T follicular helper cell (primary cell): Measurements from ENCODE around the gene TEX54.
"Not testable (repeated sequence)": the region's sequence is repeated elsewhere in the genome, so short reads cannot be mapped to it uniquely, and the experiment has no call there.

Source experiments
- DNase-seq: peaks from one replicate; pipeline ENCODE4 v3.0.0-alpha.2; 2020; ENCODE audit warnings: low read depth

The TEX54 gene

DNA sequence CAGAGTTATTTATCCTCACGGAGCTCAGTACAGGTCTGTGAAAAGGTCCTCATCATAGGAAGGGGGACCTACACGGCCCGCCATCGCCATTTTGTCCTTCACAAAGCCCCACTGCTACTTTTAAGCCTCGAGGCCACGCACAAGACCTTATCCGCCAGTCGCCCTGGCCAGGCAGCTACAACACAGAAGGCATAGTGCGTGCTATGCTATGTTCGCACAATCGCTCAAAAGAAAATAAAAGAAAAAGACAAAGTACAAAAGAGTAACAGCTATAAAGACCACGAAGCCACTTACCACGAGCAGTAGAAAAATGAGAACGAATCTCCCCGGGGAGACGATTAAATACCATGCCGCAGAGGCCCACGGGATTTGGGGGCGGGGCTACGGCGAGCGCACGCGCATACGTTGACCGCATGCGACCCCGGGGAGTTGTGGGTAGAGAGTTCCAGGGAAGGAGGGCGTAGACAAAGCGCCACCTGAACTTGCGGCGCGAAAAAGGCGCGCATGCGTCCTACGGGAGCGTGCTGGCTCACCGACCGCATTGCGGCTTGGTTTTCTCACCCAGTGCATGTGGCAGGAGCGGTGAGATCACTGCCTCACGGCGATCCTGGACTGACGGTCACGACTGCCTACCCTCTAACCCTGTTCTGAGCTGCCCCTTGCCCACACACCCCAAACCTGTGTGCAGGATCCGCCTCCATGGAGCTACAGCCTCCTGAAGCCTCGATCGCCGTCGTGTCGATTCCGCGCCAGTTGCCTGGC lies 23.1 kb upstream of the TEX54 start:
- DNase-seq: peak; percentile 94

DNA sequence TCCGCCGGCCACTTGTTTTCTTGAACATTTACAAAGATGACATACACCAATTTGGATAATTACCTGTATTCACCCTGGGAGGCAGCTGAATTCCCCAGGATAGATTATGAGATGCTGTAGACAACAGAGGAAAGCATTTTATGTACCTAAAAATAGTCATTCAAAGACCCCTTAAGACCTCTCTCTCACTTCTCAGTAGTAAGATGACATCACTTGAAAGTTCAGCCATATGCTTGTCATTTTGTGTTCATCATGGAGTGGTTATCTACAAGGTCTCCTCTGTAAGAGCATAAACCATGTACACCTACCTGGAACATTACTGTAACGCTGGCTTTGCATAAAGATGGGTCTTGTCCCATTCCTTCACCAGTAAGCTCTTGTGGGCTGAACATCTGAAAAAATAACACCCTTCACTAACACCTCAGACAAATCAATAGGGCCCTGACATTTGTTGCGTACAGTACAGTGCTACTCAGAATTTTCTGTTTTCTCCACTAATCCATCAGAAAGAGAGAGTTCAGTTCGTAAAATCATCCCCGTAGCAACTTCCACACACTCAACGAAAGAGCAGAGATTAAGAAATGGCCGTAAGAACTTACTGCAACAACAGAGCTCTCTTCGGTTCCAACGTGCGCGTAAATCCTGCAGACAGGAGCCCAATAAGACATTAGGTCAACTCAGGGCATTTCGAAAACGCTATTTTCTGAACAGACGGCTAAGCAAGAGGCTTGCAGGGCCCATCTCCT lies 22.4 kb upstream of the TEX54 start:
- DNase-seq: no peak

DNA sequence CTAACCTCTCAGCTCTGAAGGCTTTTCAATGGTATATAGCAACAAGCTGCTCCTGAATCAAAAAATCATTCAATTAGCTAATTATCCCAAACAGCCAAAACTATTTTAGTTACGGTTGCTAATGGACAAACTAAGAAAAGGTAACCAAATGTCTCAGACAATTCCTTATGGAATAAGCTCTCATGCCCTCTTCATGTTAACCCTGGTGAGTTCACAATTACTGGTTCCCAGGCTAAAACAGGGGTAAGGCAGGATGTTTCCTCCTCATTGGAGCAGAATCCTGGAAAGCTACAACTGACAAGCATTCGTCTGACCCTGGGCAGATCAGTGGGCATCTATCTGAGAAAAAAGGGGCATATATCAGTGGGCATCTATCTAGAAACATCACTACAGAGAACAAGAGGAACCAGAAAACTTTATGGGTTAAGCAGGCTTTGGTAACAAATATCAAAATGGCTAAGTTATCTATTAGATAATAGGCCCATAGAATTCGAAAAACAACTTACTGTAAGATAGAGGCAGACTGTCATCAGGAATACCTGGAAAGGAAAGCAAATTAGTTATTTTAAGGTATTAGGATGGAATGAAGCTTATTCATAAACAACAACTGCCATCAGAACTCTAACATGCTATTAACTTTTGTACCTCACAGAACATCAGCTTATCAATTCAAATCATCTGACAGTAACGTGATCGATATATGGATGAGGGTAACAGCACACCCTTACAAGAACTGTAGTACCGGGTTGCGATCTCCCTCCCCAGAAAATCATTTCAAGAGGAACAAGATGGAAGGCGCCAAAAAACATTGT lies 21.6 kb upstream of the TEX54 start:
- no peak for DNase-seq

DNA sequence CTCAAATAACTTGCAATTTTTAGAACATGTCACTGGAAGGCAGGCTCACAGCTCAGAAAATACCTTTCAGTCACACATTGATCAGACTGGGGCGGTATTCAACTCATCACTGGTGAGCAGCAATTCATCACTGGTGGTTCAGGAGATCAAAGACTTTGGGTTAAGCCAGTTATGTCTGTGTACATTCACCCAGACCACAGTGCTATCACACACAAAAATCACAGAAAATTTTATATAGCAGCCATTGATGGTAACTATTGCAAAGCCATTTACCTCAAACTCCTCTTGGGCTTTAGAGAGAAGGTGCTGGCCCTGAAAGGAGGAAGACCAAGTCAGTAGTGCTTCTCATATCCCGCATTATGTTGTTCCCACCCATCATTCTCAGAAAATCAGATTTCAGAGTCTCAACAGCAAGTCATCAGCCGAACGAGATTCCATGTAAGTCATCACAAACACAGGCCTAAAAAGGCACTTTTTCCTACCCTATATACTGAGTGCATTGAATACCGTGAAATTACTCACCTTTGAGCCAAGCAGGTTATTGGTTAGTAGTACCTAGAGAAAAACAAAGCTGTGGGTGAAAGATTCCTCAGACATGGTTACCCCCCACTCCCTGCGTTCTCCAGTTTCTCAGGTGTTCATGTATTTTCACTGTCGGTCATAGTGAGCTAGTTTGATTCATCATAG lies 20.8 kb upstream of the TEX54 start:
- no peak for DNase-seq

DNA sequence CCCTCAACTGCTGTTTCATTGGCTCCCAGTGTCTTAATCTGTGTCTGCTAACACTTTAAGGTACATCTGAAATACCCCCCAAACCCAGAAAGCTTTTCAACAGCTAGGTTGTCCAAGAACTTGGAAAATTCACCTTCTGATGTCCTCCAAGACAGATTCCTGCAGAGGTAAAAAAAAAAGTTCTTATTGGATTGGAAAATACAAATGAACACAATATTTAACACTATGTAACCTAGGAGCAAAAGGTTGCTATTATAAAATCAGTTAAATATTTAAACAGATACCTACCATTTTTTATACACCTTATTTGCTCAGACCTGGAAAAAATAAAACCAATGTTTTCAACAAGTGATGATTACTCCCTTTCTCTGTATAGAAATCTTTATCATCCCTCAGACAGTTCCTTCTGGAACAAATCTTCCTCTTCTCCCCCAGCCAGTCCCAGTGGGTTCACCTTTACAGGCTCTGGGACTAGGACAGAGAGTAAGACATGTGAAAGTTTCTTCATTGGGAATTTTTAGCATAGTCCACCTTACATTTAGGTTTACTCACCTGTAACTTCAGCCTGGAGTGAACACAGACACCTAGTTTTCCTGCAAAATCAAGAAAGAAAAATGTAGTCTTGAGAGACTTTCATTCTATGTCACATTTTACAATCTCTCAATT lies 20.0 kb upstream of the TEX54 start:
- no peak for DNase-seq

DNA sequence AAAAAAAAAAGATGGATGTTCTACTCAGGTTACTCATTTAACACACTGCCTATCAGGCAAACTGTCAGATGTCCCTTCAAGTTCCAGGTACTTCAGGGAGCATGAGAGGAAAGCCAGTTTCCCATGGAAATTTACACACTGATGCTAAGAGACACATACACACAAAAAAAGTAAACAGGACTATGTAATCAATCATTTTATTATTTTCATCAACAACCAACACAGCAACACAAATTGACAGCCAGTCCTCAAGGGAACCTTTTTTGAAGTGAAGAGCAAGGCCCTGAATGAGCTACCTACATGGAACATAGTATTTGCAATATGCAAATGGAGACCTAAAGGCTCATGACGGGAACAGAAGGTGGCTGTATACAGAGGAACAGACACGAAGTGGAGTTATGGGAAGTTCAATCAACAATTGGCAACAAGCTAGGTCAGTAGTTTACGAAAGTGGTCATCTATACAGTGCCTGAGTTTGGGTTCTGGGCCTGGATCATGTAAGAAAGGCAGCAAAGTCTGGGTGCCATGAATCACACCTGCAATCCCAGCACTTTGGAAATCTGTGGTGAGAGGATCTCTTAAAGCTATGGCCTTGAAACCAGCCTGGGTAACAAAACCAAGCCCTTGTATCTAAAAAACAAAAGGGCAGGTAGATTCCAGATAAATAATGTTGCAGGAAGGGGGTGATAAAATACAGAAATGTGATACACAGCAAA lies 19.3 kb upstream of the TEX54 start:
- no peak for DNase-seq

DNA sequence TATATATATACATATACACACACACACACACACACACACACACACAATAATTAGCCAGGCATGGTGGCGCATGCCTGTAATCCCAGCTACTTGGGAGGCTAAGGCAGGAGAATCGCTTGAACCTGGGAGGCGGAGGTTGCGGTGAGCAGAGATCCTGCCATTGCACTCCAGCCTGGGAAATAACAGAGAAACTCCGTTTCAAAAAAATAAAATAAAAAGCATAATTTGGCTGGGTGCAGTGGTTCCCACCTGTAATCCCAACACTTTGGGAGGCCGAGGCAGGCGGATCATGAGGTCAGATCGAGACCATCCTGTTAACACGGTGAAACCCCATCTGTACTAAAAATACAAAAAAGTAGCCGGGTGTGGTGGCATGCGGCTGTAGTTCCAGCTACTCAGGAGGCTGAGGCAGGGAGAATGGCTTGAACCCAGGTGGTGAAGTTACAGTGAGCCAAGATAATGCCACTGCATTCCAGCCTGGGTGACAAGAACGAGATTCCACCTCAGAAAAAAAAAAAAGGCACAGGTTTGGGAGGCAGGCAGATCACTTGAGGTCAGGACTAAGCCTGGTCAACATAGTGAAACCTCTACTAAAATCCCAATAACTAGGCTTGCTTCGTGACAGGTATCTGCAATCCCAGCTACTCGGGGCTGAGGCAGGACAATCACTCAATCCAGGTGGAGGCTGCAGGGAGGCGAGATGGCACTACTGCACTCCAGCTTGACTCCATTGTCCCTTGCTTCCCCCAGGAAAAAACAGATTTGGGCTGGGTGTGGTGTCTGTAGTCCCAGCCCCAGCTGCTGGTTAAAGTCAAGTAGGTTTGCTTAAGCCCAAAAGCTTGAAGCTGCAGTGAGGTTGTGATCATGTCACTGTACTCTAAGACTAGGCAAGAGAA lies 18.5 kb upstream of the TEX54 start:
- no peak for DNase-seq

DNA sequence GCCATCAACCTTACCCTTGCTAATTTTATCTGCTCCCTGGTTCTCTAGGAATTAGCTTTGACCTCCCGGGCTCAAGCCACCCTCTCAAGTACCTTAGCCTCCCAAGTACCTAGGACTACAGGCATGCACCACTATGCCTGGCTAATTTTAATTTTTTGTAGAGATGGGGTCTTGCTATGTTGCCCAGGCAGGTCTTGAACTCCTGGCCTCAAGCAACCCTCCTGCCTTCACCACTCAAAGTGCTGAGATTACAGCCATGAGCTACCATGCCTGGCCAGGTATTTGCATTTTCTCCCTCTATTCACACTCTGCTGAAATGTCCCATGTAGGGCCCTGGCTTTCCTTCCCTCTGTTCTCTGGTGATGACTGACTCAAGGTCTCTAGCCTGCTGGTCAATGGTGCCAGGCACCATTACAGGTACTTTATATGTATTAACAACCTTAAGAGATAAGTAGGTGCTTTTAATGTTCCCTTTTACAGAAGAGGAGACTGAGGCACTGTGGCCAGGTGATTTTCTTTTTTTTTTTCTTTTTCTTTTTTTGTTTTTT lies 15.2 kb upstream of the TEX54 start:
- no peak for DNase-seq

DNA sequence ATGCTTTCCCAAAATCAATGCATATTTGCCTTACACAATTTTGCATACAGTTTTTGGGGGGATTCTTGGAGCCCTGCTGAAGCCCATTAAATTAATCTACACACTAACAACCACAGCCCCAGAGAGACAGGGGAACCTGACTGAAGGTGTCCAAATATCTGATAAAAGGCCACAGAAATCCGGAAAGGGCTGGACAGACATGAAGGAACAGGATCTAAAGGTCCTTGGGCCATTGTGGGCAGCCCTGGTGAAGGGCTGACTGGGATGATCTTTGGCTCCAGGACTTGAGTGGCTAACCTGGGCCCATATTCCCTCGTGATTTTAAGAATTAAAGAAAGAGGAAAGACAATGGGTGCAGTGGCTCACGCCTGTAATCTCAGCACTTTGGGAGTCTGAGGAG lies 13.5 kb upstream of the TEX54 start:
- no peak for DNase-seq

DNA sequence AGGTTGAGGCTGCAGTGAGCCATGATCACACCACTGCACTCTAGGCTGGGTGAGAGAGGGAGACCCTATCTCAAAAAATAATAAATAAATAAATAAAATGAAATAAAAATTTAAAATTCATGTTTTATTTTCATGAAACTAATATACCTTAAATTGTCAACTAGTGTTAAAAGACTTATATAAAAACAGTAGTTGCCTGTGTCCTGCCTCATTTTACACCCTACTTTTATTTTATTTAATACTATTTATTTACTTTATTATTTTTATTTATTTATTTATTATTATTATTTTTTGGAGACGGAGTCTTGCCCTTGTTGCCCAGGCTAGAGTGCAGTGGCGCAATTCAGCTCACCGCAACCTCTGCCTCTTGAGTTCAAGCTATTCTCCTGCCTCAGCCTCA lies 11.5 kb upstream of the TEX54 start:
- DNase-seq: no peak

DNA sequence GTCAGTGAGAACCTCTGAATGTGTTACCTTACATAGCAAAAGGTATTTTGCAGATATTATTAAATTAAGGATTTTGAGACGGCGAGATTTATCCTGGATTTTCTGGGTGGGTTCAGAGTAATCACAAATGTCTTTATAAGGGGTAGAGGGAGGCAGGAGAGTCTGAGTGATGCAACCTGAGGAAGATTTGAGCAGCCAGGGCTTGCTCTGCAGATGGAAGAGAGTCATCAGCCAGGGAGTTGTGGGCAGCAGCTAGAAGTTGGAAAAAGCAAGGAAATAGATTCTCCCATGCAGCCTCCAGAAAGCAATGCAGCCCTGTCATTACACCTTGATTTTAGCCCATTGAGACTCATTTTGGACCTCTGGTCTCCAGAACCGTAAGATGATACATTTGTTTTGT lies 10.8 kb upstream of the TEX54 start:
- no peak for DNase-seq

DNA sequence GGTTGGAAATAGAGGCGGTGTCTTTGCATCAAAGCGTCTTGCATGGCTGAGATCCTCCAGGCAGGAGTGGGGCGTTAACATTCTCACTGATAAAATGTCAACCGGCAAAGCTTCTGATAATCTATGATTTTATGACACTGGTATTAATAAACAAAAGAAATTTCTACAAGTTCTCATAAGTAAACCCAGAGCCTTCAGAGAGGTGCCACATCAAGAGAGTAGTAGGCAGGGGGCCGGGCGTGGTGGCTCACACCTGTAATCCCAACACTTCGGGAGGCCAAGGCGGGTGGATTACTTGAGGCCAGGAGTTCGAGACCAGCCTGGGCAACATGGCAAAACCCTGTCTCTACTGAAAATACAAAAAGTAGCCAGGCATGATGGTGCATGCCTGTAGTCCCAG lies 10.2 kb upstream of the TEX54 start:
- DNase-seq: not testable (repeated sequence)

DNA sequence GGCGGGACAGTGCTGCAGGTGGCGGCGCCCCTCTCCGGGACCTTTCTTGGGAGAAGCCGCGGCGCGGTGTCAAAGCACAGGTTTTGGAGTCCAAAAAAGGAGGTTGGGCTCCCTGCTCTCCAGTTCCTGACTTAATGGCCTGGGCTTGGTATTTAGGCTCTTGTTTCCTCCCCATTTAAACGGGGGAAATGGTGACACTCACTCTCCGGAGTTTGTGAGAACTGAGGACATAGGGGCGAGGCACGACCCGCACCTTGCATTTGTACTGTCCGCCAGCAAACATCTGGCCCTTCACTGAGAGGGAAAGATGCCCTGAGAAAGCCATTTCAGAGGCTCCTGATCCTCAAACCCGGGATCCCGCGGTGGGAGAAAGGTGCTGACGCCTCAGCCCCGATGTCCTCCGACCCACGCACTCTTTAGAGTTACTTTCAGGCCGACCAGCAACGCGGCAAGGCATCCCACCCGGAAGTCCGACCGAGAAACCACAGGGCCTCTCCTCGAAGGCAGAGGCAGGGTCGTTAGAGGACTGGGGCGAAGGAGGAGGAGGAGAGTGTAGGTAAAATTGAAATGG lies 9.6 kb upstream of the TEX54 start:
- DNase-seq: no peak

DNA sequence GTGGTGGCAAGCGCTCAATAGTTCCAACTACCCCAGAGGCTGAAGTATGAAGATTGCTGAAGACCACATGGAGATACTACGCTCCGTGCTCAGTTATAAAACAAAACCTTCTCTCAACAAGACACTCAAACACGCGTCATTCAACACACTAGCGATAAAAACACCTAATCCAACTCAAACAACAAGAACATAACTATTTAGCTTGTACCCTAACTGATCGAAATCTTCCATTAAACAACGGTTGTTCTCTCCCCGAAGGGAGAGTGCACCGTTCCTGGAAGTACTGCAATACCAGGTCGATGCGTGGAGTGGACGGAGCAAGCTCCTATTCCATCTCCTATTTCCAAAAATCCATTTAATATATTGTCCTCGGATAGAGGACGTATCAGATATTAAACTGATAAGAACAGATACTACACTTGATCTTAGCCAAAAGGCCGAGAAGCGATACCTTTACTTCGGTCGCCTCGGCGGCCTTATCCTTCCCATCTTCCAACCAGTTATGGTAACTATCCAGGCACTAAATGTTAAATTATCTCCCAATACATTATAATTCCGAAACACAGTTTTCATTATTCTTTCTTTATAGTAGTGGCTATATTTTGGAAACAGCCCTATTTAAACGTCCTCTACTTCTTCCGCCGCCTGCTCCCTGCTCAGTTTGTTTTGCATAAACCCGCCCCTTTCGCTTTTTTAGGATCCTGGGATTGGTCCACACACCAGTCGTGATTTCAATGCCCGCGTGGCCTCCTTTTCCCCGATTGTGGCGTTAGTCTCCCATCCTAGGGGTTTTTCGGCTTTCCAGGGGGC lies 8.9 kb upstream of the TEX54 start:
- DNase-seq: peak; percentile 78

DNA sequence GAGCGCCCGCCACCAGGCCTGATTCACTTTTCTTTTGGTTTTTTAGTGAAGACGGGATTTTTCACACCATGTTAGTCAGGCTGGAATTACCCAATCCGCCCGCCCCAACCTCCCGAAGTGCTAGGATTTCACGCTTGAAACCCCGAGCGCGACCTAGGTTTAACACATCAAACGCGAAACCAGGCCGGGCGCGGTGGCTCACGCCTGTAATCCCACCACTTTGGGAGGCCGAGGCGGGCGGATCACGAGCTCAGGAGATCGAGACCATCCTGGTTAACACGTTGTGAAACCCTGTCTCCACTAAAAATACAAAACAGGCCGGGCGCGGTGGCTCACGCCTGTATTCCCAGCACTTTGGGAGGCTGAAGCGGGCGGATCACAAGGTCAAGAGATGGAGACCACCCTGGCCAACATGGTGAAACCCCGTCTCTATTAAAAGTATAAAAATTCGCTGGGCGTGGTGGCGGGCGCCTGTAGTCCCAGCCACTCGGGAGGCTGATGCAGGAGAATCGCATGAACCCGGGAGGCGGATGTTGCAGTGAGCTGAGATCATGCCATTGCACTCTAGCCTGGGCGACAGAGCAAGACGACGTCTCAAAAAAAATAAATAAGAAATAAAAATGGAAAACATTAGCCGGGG lies 8.2 kb upstream of the TEX54 start:
- DNase-seq: peak; percentile 68

DNA sequence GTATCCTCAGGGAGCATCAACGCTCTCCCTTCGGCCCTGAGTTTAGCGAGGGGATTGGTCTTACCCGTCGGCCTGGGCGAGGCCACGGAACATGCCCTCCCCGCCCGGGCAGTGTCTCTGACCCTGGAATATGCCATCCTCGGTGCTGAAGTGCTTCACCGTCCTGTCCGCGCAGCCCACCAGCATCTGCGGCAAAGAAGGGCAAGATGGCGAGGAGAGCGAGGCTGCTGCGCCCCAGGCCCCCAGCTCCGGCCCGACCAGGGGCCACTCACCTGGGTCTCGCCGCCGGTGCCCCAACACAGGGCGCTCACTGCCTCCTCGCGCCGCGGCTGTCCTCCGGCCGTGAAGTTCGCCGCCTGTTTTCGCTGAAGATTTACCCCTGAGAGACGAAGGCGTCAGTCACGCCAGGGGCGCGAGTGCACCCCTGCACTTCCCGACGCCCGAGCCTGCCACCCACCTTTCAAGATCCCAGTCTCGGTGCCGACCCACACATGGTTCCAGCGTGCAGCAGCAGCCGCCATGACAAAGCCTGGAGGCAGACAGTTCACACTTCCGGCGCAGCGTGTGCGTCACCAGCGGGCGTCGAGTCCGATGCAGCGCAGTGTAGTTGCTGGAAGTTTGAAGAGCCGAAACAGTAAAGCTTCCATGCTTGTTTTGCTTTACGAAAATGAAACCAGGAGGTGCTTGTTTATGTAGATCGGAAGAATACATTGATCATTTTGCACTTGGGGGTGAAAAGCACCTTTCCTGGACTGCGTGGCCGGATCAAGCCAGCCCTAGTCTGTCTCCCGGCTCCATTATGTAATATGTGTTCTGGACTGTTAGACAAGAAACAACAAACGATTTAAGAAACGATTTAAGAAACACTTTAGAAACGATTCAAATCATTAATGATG lies 6.7 kb upstream of the TEX54 start, which contains the start of gene WDR74:
WDR74 (minus strand) TSS at position 541 of the 896 bp plus-strand sequence; CDS start at position 521, 20 bp downstream.
- DNase-seq: peak; percentile 91

DNA sequence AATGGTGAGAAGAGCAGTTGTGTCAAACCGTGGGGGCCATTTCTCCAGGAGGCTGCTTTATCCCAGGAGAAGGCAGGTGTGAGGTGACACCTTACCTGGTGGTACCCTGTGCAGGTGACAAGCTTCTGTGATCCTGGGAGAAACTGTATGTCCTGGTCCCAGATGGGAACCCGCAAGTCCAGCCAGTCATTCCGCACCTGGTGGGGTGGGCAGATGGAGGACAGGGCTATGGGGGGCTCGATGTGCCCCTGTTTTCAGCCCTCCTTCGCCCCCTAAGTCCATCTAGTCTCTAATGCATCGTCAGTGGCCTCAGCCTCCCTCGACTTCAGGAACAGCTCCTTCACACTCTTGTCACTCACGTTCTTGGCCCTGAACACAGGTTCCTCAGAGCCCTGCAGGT lies 2.7 kb upstream of the TEX54 start:
- DNase-seq: no peak
